Measurements from ENCODE around the gene CCL17. TPM values are rescaled to one million over a fixed set of nuclear protein-coding genes. Genes with fewer than 3 reads are reported as not detected.

Gene CCL17
- total RNA-seq, 1 donor from 2014 or later, result not detected

- intact Hi-C loops (cut with micrococcal nuclease), result no loop called here
These were observed 27.3 kb upstream of the CCL17 start for GRCh38 chr16:57377080-57377841.

- intact Hi-C loops (cut with micrococcal nuclease), result no loop called here
These were observed 25.0 kb upstream of the CCL17 start for GRCh38 chr16:57379579-57379978.

GRCh38 chr16:57380671-57381462, 23.7 kb upstream of the CCL17 start:
- intact Hi-C loops (cut with micrococcal nuclease), result no loop called here

GRCh38 chr16:57381791-57382534, 22.6 kb upstream of the CCL17 start:
- intact Hi-C loops (cut with micrococcal nuclease), result no loop called here

GRCh38 chr16:57382535-57383275, 21.9 kb upstream of the CCL17 start:
- intact Hi-C loops (cut with micrococcal nuclease), result no loop called here

GRCh38 chr16:57383276-57384247, 21.0 kb upstream of the CCL17 start:
- intact Hi-C loops (cut with micrococcal nuclease), result no loop called here

- intact Hi-C loops (cut with micrococcal nuclease), result no loop called here
These were observed 20.1 kb upstream of the CCL17 start for GRCh38 chr16:57384248-57385070.

- intact Hi-C loops (cut with micrococcal nuclease), result no loop called here
These were observed 19.5 kb upstream of the CCL17 start for GRCh38 chr16:57385083-57385482.

- intact Hi-C loops (cut with micrococcal nuclease), result no loop called here
These were observed 18.1 kb upstream of the CCL17 start for GRCh38 chr16:57386381-57386951.

- intact Hi-C loops (cut with micrococcal nuclease), result no loop called here
These were observed 16.8 kb upstream of the CCL17 start for GRCh38 chr16:57387598-57388354.

GRCh38 chr16:57388359-57389086, 16.0 kb upstream of the CCL17 start:
- intact Hi-C loops (cut with micrococcal nuclease), result no loop called here

GRCh38 chr16:57389087-57389468, 15.5 kb upstream of the CCL17 start:
- intact Hi-C loops (cut with micrococcal nuclease), result no loop called here

- intact Hi-C loops (cut with micrococcal nuclease), result no loop called here
These were observed 13.8 kb upstream of the CCL17 start for GRCh38 chr16:57390636-57391295.

GRCh38 chr16:57391300-57391699, 13.3 kb upstream of the CCL17 start:
- intact Hi-C loops (cut with micrococcal nuclease), result no loop called here

- intact Hi-C loops (cut with micrococcal nuclease), result no loop called here
These were observed 12.9 kb upstream of the CCL17 start for GRCh38 chr16:57391708-57392107.

- intact Hi-C loops (cut with micrococcal nuclease), result no loop called here
These were observed 11.9 kb upstream of the CCL17 start for GRCh38 chr16:57392694-57393093.

- intact Hi-C loops (cut with micrococcal nuclease), result no loop called here
These were observed 10.1 kb upstream of the CCL17 start for GRCh38 chr16:57394444-57394843.

All from T-helper 2 cell treated with Interferon-gamma antibody and Interleukin-4, amounts not matched to agents 100 ng/mL and 5 ng/mL, for 36 hours (primary cell).